Ovary (tissue), 3 donors: ENCODE data around the gene CRYL1.

ENCODE experiments used
- EP300 ChIP-seq: sonication (generic); formaldehyde crosslinking; IDR thresholded peaks from one replicate; pipeline ENCODE4 v1.6.1; 2017; ENCODE audit warnings: antibody characterized with exemption
- POLR2A ChIP-seq: fragments of 450-650 bp; IDR thresholded peaks from one replicate; pipeline ENCODE4 v1.6.1; 2017; ENCODE audit warnings: antibody characterized with exemption, mild to moderate bottlenecking, moderate library complexity
- TF ChIP-seq, protein P1 (sequence below), 3 donors: fragments of 450-650 bp in 2 of 3; fragments of 200-600 bp in 1 of 3; IDR thresholded peaks; one replicate each; pipeline versions ENCODE4 v1.5.1 to v1.8.0; 2016 to 2022; ENCODE audit warnings: antibody characterized with exemption in 3 of 3, mild to moderate bottlenecking in 1 of 3
- donor health status: DM: no; HTN: no; CAD: no.

DNA sequence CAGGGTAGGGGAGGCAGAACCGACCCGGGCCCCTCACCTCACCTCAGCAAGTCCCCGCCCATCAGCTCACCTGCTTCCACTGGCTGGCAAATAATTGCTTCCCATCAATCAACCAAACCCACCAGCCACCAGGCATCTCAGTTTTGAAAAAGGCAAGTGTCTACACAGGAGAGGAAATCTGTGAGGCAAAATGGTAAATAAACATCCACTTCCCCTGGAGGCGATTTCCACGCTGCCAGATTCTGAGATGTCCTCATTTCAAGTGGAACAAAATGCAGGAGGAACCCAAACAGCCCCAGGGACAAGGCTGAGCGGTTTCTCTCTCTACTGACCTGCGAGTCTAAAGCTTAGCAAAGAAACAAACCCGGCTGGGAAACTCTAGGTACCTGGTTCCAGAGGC is 117.5 kb downstream of the CRYL1 start:
- TF ChIP-seq, protein P1, sequence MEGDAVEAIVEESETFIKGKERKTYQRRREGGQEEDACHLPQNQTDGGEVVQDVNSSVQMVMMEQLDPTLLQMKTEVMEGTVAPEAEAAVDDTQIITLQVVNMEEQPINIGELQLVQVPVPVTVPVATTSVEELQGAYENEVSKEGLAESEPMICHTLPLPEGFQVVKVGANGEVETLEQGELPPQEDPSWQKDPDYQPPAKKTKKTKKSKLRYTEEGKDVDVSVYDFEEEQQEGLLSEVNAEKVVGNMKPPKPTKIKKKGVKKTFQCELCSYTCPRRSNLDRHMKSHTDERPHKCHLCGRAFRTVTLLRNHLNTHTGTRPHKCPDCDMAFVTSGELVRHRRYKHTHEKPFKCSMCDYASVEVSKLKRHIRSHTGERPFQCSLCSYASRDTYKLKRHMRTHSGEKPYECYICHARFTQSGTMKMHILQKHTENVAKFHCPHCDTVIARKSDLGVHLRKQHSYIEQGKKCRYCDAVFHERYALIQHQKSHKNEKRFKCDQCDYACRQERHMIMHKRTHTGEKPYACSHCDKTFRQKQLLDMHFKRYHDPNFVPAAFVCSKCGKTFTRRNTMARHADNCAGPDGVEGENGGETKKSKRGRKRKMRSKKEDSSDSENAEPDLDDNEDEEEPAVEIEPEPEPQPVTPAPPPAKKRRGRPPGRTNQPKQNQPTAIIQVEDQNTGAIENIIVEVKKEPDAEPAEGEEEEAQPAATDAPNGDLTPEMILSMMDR (IDR thresholded peaks at IDR 0.05), result no peak
- TF ChIP-seq POLR2A (no peak), EP300 (no peak)
